Measurements from ENCODE around the gene DTX3L.

Gene DTX3L

DNA sequence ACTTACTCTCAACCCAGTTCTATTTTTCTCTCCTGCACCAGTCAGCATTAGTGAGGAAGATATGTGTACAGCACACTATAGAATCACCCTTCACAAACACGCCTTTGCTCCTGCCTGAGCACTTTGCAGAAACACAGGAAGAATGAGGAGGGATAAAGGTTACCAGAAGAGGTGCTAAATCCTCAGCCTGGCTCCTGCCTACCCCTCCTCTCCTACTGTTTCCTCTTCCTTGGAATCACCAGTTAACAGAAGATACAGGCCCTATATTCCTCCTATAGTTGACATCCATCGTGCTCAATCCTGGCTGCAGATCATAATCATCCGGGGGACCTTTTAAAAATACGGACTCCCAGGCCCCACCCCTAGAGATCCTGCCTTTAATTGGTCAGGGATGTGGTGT lies 42.2 kb downstream of the DTX3L start:
- DNase-seq (ENCODE audit: low read depth) = no peak

DNA sequence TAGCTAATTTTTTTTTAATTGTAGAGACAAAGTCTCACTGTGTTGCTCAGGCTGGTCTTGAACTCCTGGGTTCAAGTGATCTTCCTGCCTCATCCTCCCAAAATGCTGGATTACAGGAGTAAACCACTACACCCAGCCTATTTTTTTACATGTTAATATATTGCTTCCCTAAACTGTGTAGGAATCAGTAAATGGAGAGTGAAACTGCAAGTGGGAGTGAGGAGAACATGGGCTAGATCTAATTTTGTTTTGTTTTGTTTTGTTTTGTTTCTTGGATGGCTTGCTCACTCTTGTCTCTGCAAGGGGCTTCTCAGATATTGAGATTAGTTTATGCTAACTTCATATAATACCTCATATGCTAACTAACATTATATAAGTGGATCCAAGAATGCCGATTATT lies 44.8 kb downstream of the DTX3L start:
- DNase-seq (ENCODE audit: low read depth) = no peak

GRCh38 chr3:122609798-122610559 lies 45.8 kb downstream of the DTX3L start:
- no peak for DNase-seq (ENCODE audit: low read depth)

DNA sequence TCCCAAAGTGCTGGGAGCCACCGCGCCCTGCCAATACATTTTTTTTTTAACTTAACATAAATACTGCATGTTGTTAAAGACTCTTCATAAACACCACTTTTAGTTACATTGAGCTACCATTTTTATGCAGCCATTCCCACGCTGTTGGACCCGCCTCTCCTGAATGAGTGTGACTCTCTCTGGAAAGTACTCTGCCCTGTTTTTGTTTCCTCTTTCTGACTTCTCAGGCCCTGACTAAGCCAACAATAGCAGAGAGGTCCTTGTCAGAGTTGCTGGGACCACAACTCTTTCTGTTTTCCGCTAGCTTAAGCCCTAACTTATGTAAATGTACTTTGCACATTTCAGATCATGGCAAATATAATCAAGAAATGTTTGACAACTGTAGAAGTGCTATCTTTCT lies 48.6 kb downstream of the DTX3L start:
- DNase-seq (ENCODE audit: low read depth) = no peak

- DNase-seq (ENCODE audit: low read depth) = no peak
Observed at GRCh38 chr3:122615303-122615702, 51.2 kb downstream of the DTX3L start.

GRCh38 chr3:122618614-122619013 lies 54.5 kb downstream of the DTX3L start:
- no peak for DNase-seq (ENCODE audit: low read depth)

GRCh38 chr3:122619040-122619439 lies 54.9 kb downstream of the DTX3L start:
- DNase-seq (ENCODE audit: low read depth) = no peak

DNA sequence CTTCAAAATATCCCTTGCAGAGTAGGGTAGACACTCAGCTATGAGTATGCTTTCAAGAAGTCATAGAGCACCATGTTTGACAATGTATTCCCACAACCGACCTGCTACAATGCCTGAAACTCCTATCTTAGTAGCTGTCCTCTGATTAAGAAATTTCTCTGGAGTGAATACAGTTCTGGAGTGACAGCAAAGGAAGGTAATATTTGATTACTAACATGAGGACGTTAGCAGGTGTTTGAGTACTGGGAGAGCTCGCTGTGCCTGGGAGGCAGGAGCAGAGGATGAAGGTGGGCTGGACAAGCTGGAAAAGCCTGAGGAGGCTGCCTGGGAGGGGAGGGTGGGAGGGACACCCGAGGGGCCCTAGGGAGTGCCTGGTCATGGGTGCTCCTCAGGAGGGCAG lies 56.3 kb downstream of the DTX3L start:
- DNase-seq (ENCODE audit: low read depth) = no peak

GRCh38 chr3:122621112-122621511 lies 57.0 kb downstream of the DTX3L start:
- no peak for DNase-seq (ENCODE audit: low read depth)

DNA sequence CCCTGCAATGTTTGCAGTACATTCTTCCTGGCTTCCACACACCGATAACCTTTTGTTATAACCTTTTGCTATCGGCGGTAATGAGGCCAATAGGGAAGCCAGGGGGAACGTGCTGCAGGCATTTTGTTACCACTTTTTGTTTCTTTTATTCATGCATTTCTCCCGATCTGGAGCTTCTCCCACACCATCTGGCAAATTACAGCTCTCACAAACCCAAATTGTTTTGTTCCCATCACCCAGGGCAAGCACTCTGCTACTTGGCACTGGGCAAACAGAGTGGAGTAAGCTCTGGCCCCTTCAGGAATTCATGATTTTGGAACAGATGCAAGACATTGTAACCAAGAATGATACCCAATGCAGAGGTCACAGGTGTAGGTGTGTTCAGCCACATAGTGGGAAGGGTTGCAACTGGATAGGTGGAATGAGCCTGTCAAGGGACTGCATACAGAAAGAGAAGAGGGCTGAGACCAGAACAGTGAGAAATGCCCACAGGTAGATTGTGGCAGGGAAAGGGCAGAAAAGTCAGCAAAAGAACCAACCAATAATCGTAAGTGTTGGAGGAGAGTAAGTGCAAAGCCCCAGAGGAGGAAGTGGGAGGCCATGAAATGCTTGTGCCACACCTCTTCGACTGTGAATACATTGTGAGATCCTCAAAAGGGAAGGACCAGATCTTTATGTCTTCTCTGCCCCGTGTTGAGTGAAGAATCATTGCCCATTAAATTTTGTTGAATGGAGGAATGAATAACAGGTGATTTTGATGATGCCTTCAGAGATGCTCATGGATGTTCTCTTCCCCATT lies 59.1 kb downstream of the DTX3L start:
- no peak for DNase-seq (ENCODE audit: low read depth)

All from activated T-cell treated with anti-CD3 and anti-CD28 coated beads for 48 hours (primary cell).